Choroid plexus epithelial cell (primary cell): Measurements from ENCODE around the gene ANK3.
A peak's percentile ranks its signal among the peaks of the same experiment; 100 is the strongest.

Experiments used
- DNase-seq: peaks from one replicate; pipeline ENCODE4 v3.0.0-alpha.2; 2010; ENCODE audit warnings: low read depth
- H3K4me3 ChIP-seq: 2 replicates; pipeline ENCODE4 v1.5.1; 2011; ENCODE audit warnings: low read depth, mild to moderate bottlenecking, control low read depth, low read length, moderate library complexity
- TF ChIP-seq, protein P1 (sequence below): conservative IDR thresholded peaks from 2 replicates; pipeline ENCODE4 v1.5.1; 2011; ENCODE audit warnings: low read depth, mild to moderate bottlenecking, control low read depth, inconsistent platforms, low read length, moderate library complexity

The ANK3 gene

DNA sequence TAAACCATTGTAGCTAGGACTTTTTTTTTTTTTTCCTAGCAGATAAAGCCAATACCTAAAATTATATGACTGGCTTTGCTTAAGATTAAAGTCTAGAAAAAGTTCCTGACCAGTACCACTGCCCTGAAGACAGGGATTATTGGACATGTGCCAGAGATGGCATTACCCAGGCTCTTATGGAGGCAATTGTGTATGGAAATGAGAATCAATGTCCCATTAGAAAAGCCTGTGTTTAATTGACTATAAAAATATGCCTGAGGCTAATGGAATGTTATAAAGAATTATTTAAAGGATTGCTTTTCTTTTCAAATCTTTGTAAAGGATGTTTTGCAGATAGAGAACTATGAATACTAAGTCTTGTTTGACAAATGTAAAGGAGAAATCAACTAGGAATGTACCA is 196.7 kb downstream of the ANK3 start:
- TF ChIP-seq, protein P1, sequence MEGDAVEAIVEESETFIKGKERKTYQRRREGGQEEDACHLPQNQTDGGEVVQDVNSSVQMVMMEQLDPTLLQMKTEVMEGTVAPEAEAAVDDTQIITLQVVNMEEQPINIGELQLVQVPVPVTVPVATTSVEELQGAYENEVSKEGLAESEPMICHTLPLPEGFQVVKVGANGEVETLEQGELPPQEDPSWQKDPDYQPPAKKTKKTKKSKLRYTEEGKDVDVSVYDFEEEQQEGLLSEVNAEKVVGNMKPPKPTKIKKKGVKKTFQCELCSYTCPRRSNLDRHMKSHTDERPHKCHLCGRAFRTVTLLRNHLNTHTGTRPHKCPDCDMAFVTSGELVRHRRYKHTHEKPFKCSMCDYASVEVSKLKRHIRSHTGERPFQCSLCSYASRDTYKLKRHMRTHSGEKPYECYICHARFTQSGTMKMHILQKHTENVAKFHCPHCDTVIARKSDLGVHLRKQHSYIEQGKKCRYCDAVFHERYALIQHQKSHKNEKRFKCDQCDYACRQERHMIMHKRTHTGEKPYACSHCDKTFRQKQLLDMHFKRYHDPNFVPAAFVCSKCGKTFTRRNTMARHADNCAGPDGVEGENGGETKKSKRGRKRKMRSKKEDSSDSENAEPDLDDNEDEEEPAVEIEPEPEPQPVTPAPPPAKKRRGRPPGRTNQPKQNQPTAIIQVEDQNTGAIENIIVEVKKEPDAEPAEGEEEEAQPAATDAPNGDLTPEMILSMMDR, result no peak
- no peak for DNase-seq
- H3K4me3 ChIP-seq, result no peak overlapping the region

DNA sequence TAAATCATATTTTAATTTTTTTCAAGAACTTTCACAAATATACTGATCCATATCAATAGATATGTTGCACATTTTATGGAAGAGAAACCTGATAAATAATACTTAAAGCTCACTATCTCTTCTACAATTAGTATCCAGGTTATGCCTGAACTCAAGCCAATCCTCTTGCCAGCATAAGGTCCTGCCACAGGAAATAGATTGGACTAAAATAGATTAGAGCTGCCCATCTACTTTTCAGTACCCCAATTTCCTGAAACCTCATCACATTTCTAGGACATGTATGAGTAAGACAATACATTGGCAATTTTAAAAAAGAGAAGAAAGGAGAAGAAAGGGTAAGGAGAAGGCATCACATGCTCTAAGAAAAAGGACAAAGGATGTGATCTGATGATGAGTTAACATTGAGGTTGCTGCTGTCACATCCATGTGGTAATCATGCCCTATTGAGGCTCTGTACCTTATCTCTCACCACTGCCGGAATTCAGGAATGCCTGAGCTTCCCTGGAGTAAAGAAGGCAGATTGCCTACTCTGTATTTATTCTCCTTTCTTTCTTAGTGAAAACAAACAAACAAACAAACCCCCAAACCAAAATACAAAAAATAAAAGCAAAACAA is 199.7 kb downstream of the ANK3 start:
- no peak overlapping the region for H3K4me3 ChIP-seq
- TF ChIP-seq, protein P1, result no peak
- DNase-seq, result no peak

DNA sequence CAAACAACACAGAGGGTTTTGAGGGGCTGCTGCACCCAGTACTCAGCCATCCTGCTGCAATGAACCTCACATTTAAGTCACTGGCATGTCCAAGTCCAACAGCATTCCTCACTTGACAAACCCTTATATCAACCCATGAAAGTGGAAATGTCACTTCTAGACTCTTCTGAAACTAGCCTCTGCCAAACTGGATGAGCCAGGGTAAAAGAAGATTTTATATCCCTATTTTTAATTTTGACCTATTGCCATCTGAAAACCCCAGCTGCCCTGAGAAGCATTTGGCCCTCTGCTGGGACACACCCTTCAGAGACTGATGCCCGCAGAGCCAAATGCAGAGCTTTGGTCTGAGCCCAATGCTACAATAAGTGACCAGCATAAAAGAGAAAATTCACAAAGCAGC is 201.1 kb downstream of the ANK3 start:
- no peak for DNase-seq
- TF ChIP-seq, protein P1, result no peak

DNA sequence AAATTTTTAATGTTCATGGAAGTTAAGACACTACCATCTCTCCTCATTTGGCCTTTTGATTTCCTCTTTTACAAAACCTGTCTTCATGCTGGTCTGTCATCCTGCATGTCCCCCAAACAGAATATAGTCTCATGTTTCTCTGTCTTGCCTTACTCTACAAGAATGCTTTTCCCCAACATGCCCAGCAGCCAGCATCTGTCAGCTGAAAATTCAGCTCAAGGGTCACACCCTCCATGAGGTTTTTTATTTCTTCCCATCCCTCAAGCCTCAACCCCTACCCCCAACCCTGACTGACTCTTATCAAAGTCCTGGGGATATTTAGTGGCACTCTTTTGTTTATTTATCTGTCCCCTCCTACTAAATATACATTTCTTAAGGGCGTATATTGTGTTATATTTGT is 202.0 kb downstream of the ANK3 start:
- DNase-seq, result no peak
- no peak overlapping the region for H3K4me3 ChIP-seq
- TF ChIP-seq, protein P1, result no peak

More for the DNA sequence above, 201.1 kb downstream of the ANK3 start:
- no peak overlapping the region for H3K4me3 ChIP-seq

DNA sequence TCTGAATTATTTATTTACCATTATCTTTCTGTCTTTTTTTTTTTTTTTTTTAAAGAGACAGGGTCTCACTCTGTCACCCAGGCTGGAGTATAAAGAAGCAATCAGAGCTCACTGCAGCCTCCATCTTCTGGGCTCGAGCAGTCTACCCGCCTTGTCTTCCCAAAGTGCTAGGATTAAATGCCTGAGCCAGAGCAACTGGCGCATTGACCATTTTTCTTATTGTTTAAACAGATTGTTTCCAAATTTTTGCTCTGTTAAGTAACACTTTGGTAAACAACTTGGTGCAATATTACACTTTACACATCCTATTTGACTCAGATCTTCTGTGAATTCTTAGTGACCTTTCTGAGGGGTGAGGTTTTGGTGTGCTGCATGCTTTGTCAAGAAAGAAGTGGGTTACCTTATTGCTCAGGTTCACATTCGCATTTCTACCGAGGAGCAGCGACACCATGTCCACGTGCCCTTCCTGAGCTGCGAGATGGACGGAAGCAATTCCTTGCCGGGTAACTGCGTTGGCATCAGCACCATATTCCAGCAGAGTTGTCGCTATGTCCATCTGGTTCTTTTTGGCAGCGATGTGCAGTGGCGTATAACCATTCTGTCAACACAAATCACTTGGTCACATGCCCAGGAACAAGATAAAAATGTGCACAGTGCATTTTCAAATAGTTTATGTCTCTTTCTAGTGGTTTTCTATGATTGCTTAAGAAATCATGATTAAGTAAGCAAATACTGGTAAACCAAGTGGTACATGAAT is 203.2 kb downstream of the ANK3 start:
- TF ChIP-seq, protein P1, result no peak
- no peak for DNase-seq
- no peak overlapping the region for H3K4me3 ChIP-seq

DNA sequence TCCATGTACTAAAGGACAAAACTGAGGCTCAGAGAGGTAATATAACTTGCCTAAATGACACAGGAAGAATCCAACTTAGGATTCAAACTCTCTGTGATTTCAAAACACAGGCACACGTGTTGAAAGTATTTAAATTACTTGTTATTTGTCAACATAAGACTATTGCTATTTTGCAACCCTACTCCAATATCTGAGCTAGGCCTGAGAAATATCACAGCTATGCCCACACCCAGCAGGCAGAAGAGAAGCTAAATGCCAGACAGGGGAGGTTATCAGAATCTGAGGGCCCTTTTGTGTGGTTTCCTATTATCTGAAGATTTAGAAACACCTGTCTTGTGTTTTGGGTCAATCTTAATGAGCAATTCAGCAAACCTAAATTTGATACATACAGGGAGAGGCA is 204.3 kb downstream of the ANK3 start:
- no peak overlapping the region for H3K4me3 ChIP-seq
- TF ChIP-seq, protein P1, result no peak
- no peak for DNase-seq

DNA sequence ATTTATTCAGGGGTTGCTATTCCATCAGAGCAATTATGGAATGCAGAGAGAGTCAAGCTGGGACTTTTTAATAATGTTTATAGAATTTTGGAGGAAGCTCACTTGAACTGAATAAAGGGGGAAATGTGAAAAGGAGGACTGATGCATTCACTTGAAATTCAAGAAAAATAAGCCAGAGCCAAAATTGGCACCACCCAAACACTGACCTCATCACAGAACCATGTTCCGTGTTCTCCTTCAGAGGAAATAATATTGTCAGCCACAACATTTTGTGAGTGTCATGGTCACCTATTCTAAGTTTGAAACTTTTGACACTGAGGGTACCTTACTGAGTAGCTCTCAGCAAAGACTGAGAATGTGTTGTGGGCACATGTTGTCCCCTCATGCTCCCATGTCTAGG is 207.0 kb downstream of the ANK3 start:
- TF ChIP-seq, protein P1, result no peak
- peak; percentile 47 for DNase-seq
- H3K4me3 ChIP-seq, result no peak overlapping the region
